Nephron (organoid): Measurements from ENCODE around the gene ITGA4.

Source experiments
- H3K27ac Mint-ChIP-seq, 3 experiments: 2 replicates each; pipeline ENCODE4 v1.8.0; 2020; ENCODE audit warnings: mixed read lengths in 3 of 3, mild to moderate bottlenecking in 2 of 3, moderate library complexity in 1 of 3
- H3K27me3 Mint-ChIP-seq: 2 replicates; pipeline ENCODE4 v1.8.0; 2021; ENCODE audit warnings: low read depth, mild to moderate bottlenecking, moderate library complexity, mixed read lengths
- H3K36me3 Mint-ChIP-seq: 2 replicates; pipeline ENCODE4 v1.8.0; 2020; ENCODE audit warnings: low read depth, mixed read lengths
- H3K4me1 Mint-ChIP-seq: 2 replicates; pipeline ENCODE4 v1.8.0; 2020; ENCODE audit warnings: mixed read lengths
- H3K4me3 Mint-ChIP-seq, 3 experiments: 2 replicates each; pipeline ENCODE4 v1.8.0; 2020; ENCODE audit warnings: mild to moderate bottlenecking in 3 of 3, mixed read lengths in 3 of 3, moderate library complexity in 2 of 3
- H3K9me3 Mint-ChIP-seq: 2 replicates; pipeline ENCODE4 v1.8.0; 2020; ENCODE audit warnings: mixed read lengths
- CTCF ChIP-seq, 3 experiments: fragments of 200-600 bp; sonication (generic); IDR thresholded peaks; one replicate each; pipeline ENCODE4 v1.5.0; 2021; ENCODE audit warnings: antibody characterized with exemption in 3 of 3; ENCODE audit not compliant: unreplicated experiment in 3 of 3

The ITGA4 gene

GRCh38 chr2:181457121-181457740 is at the start of gene ITGA4:
ITGA4 (plus strand) TSS chr2:181457386; CDS start chr2:181457655, 269 bp downstream.
- Mint-ChIP-seq H3K27ac (peak within 1 kb of the TSS; percentile 17 to 66 (median 61)), H3K9me3 (no peaks in the 10 kb centered on the region), H3K4me1 (peaks cover 33% of the 10 kb centered on the region), H3K36me3 (no peaks in the 10 kb centered on the region), H3K27me3 (peaks cover 41% of the 10 kb centered on the region), H3K4me3 (peak within 1 kb of the TSS; percentile 87 to 91 (median 89))
- TF ChIP-seq CTCF (IDR thresholded peaks at IDR 0.05; ENCODE audit: unreplicated experiment in 3 of 3): peak; percentile 67 to 83 (median 67)

- Mint-ChIP-seq H3K27ac (no peak overlapping the region), H3K36me3 (no peaks in the 10 kb centered on the region), H3K9me3 (peaks cover 15% of the 10 kb centered on the region), H3K27me3 (no peaks in the 10 kb centered on the region), H3K4me1 (peaks cover 21% of the 10 kb centered on the region), H3K4me3 (no peak overlapping the region)
- TF ChIP-seq CTCF (IDR thresholded peaks at IDR 0.05; ENCODE audit: unreplicated experiment in 3 of 3): no peak
Measured at GRCh38 chr2:181408861-181409260, 48.3 kb upstream of the ITGA4 start.

GRCh38 chr2:181411105-181411849 is 45.9 kb upstream of the ITGA4 start:
- peaks cover 30% of the 10 kb centered on the region for H3K9me3 Mint-ChIP-seq
- H3K27ac Mint-ChIP-seq: no peak overlapping the region
- no peaks in the 10 kb centered on the region for H3K27me3 Mint-ChIP-seq
- peaks cover 4% of the 10 kb centered on the region for H3K36me3 Mint-ChIP-seq
- H3K4me1 Mint-ChIP-seq: peaks cover 11% of the 10 kb centered on the region
- no peak overlapping the region for H3K4me3 Mint-ChIP-seq
- no peak for TF ChIP-seq CTCF (IDR thresholded peaks at IDR 0.05; ENCODE audit: unreplicated experiment in 3 of 3)

- Mint-ChIP-seq H3K4me1 (no peaks in the 10 kb centered on the region), H3K27ac (no peak overlapping the region), H3K36me3 (peaks cover 4% of the 10 kb centered on the region), H3K4me3 (no peak overlapping the region), H3K27me3 (peaks cover 4% of the 10 kb centered on the region), H3K9me3 (peaks cover 11% of the 10 kb centered on the region)
- no peak for TF ChIP-seq CTCF (IDR thresholded peaks at IDR 0.05; ENCODE audit: unreplicated experiment in 3 of 3)
Measured at GRCh38 chr2:181419129-181419855, 37.9 kb upstream of the ITGA4 start.

- no peak for TF ChIP-seq CTCF (IDR thresholded peaks at IDR 0.05; ENCODE audit: unreplicated experiment in 3 of 3)
- no peak overlapping the region for H3K27ac Mint-ChIP-seq
- H3K9me3 Mint-ChIP-seq: peaks cover under 1% of the 10 kb centered on the region
- H3K4me1 Mint-ChIP-seq: no peaks in the 10 kb centered on the region
- peaks cover 4% of the 10 kb centered on the region for H3K27me3 Mint-ChIP-seq
- no peak overlapping the region for H3K4me3 Mint-ChIP-seq
- no peaks in the 10 kb centered on the region for H3K36me3 Mint-ChIP-seq
Measured at GRCh38 chr2:181420259-181421130, 36.7 kb upstream of the ITGA4 start.
